Esophagus mucosa (tissue), 1 donor: ENCODE measurements around the gene CCL2. TPM values are rescaled to one million over a fixed set of nuclear protein-coding genes. Genes with fewer than 3 reads are reported as not detected.

ENCODE experiments used
- ATAC-seq: fragments of 200-7000 bp; cut with Tn5 transposase; one replicate; pipeline ENCODE4 v1.9.1; 2020
- total RNA-seq: library from RNA; stranded (reverse); gene quantifications from one replicate; pipeline ENCODE4 v1.2.4, GENCODE V29; 2023
- donor health status: DM: yes; HTN: yes; CAD: no.

Gene CCL2
- total RNA-seq, 1 donor from 2014 or later, result 2.2 TPM

- no peak for ATAC-seq
Observed at GRCh38 chr17:34275881-34276280, 20.8 kb downstream of the CCL2 start.

GRCh38 chr17:34276826-34277225, 21.7 kb downstream of the CCL2 start:
- ATAC-seq, result no peak

- no peak for ATAC-seq
Observed at GRCh38 chr17:34283571-34283970, 28.5 kb downstream of the CCL2 start.

- ATAC-seq, result no peak
Observed at GRCh38 chr17:34285286-34285792, 30.3 kb downstream of the CCL2 start, which contains the start of gene CCL11. CCL11 (plus strand) TSS chr17:34285742; CDS start chr17:34285809, 67 bp downstream.

GRCh38 chr17:34287875-34288274, 32.8 kb downstream of the CCL2 start:
- no peak for ATAC-seq

- ATAC-seq, result no peak
Observed at GRCh38 chr17:34290586-34290985, 35.5 kb downstream of the CCL2 start.

GRCh38 chr17:34291721-34292348, 36.8 kb downstream of the CCL2 start:
- ATAC-seq, result peak; percentile 60

- ATAC-seq, result peak; percentile 52
Observed at GRCh38 chr17:34299027-34299426, 43.9 kb downstream of the CCL2 start.

- ATAC-seq, result peak; percentile 83
Observed at GRCh38 chr17:34299956-34300577, 45.0 kb downstream of the CCL2 start.

- no peak for ATAC-seq
Observed at GRCh38 chr17:34300652-34301370, 45.7 kb downstream of the CCL2 start.

GRCh38 chr17:34301986-34302385, 46.9 kb downstream of the CCL2 start:
- ATAC-seq, result no peak

- ATAC-seq, result no peak
Observed at GRCh38 chr17:34302636-34303035, 47.6 kb downstream of the CCL2 start.

- no peak for ATAC-seq
Observed at GRCh38 chr17:34303606-34304005, 48.5 kb downstream of the CCL2 start.

GRCh38 chr17:34305061-34305460, 50.0 kb downstream of the CCL2 start:
- ATAC-seq, result no peak

GRCh38 chr17:34305606-34306005, 50.5 kb downstream of the CCL2 start:
- ATAC-seq, result no peak

- ATAC-seq, result peak; percentile 54
Observed at GRCh38 chr17:34306466-34306865, 51.4 kb downstream of the CCL2 start.

Other genes starting within 250 kb of the CCL2 start
- gene CCL7, start 14.9 kb downstream of the CCL2 start, total RNA-seq, result not detected
- 0.28 TPM for gene CCL11, start 30.5 kb downstream of the CCL2 start, total RNA-seq
- gene CCL8, start 64.2 kb downstream of the CCL2 start, total RNA-seq, result not detected
- 0.24 TPM for gene CCL13, start 101.2 kb downstream of the CCL2 start, total RNA-seq
- gene CCL1, start 107.9 kb downstream of the CCL2 start, total RNA-seq, result not detected